ENCODE data around the gene RIMS1. TPM values are rescaled to one million over a fixed set of nuclear protein-coding genes. Genes with fewer than 3 reads are reported as not detected.

RIMS1 gene
- total RNA-seq, result 466 TPM

- FAIRE-seq (no peak), DNase-seq (ENCODE audit: low spot score in 2 of 2) (peak; percentile 54 to 57)
Measured at GRCh38 chr6:71886184-71887005, at the start of gene RIMS1. Gene RIMS1 (plus strand): TSS chr6:71886550. CDS start chr6:71887024, 474 bp downstream.

- no peak for FAIRE-seq
Measured at GRCh38 chr6:71851214-71851613, 35.1 kb upstream of the RIMS1 start.

GRCh38 chr6:71852948-71853347, 33.4 kb upstream of the RIMS1 start:
- DNase-seq (ENCODE audit: low spot score in 2 of 2) (no peak), FAIRE-seq (no peak)

More at GRCh38 chr6:71851214-71851613, 35.1 kb upstream of the RIMS1 start:
- DNase-seq (ENCODE audit: low spot score in 2 of 2), result no peak

GRCh38 chr6:71855406-71855805, 30.9 kb upstream of the RIMS1 start:
- DNase-seq (ENCODE audit: low spot score in 2 of 2), result no peak

GRCh38 chr6:71879016-71879415, 7.3 kb upstream of the RIMS1 start:
- no peak for FAIRE-seq
- no peak for DNase-seq (ENCODE audit: low spot score in 2 of 2)

More at GRCh38 chr6:71855406-71855805, 30.9 kb upstream of the RIMS1 start:
- no peak for FAIRE-seq

- FAIRE-seq (no peak), DNase-seq (ENCODE audit: low spot score in 2 of 2) (peak in 1 of 2 donors; percentile 47)
Measured at GRCh38 chr6:71887006-71887743, 825 bp downstream of the RIMS1 start.

GRCh38 chr6:71887744-71888230, 1.4 kb downstream of the RIMS1 start:
- no peak for FAIRE-seq
- DNase-seq (ENCODE audit: low spot score in 2 of 2), result no peak

GRCh38 chr6:71888756-71889340, 2.5 kb downstream of the RIMS1 start:
- FAIRE-seq, result no peak
- no peak for DNase-seq (ENCODE audit: low spot score in 2 of 2)

- DNase-seq (ENCODE audit: low spot score in 2 of 2) (no peak), FAIRE-seq (no peak)
Measured at GRCh38 chr6:71889366-71889765, 3.0 kb downstream of the RIMS1 start.

GRCh38 chr6:71892641-71893040, 6.3 kb downstream of the RIMS1 start:
- DNase-seq (ENCODE audit: low spot score in 2 of 2), result no peak
- FAIRE-seq, result no peak

- FAIRE-seq (no peak), DNase-seq (ENCODE audit: low spot score in 2 of 2) (no peak)
Measured at GRCh38 chr6:71900642-71901041, 14.3 kb downstream of the RIMS1 start.

GRCh38 chr6:71902261-71902660, 15.9 kb downstream of the RIMS1 start:
- no peak for FAIRE-seq
- DNase-seq (ENCODE audit: low spot score in 2 of 2), result no peak

- FAIRE-seq (no peak), DNase-seq (ENCODE audit: low spot score in 2 of 2) (no peak)
Measured at GRCh38 chr6:71906813-71907212, 20.5 kb downstream of the RIMS1 start.

GRCh38 chr6:71908162-71908765, 21.9 kb downstream of the RIMS1 start:
- no peak for FAIRE-seq
- no peak for DNase-seq (ENCODE audit: low spot score in 2 of 2)

GRCh38 chr6:71913444-71914234, 27.3 kb downstream of the RIMS1 start:
- FAIRE-seq (no peak), DNase-seq (ENCODE audit: low spot score in 2 of 2) (no peak)

- DNase-seq (ENCODE audit: low spot score in 2 of 2), result no peak
- FAIRE-seq, result no peak
Measured at GRCh38 chr6:71929047-71929446, 42.7 kb downstream of the RIMS1 start.

GRCh38 chr6:71933881-71934280, 47.5 kb downstream of the RIMS1 start:
- FAIRE-seq, result no peak
- DNase-seq (ENCODE audit: low spot score in 2 of 2), result no peak

- DNase-seq (ENCODE audit: low spot score in 2 of 2) (peak in 1 of 2 donors; percentile 4), FAIRE-seq (no peak)
Measured at GRCh38 chr6:71965404-71965803, 79.1 kb downstream of the RIMS1 start.

GRCh38 chr6:71967436-71967835, 81.1 kb downstream of the RIMS1 start:
- FAIRE-seq, result no peak
- DNase-seq (ENCODE audit: low spot score in 2 of 2), result no peak

GRCh38 chr6:71977884-71978283, 91.5 kb downstream of the RIMS1 start:
- FAIRE-seq (no peak), DNase-seq (ENCODE audit: low spot score in 2 of 2) (no peak)
